Neutrophil (primary cell): ENCODE data around the gene ZNF440.

ENCODE experiments used
- H3K27ac ChIP-seq: fragments of 200-600 bp; sonication (generic); 2 replicates; pipeline ENCODE4 v1.5.1; 2016; ENCODE audit warnings: mild to moderate bottlenecking, moderate library complexity
- H3K27me3 ChIP-seq: fragments of 200-600 bp; sonication (generic); 2 replicates; pipeline ENCODE4 v1.6.0; 2016; ENCODE audit warnings: mild to moderate bottlenecking
- H3K36me3 ChIP-seq: fragments of 200-600 bp; sonication (generic); 2 replicates; pipeline ENCODE4 v1.5.1; 2017
- H3K4me1 ChIP-seq, 2 experiments: fragments of 200-600 bp in 1 of 2; sonication (generic) in 1 of 2; 1 replicate in 1 of 2; 2 replicates in 1 of 2; pipeline versions ENCODE4 v1.5.1 to v1.6.1; 2013 to 2016; ENCODE audit warnings: low read depth in 1 of 2, low read length in 1 of 2, mild to moderate bottlenecking in 1 of 2, moderate library complexity in 1 of 2; ENCODE audit not compliant: control insufficient read depth in 1 of 2, insufficient read depth in 1 of 2
- H3K4me3 ChIP-seq, 2 experiments: fragments of 200-600 bp in 1 of 2; sonication (generic) in 1 of 2; 1 replicate in 1 of 2; 2 replicates in 1 of 2; pipeline ENCODE4 v1.5.1; 2013 to 2016; ENCODE audit warnings: low read depth in 1 of 2, low read length in 1 of 2, mild to moderate bottlenecking in 1 of 2, moderate library complexity in 1 of 2
- H3K9me3 ChIP-seq: fragments of 200-600 bp; sonication (generic); 2 replicates; pipeline ENCODE4 v1.5.1; 2016
- TF ChIP-seq, protein P1 (sequence below): fragments of 200-600 bp; sonication (generic); IDR thresholded peaks from 2 replicates; pipeline ENCODE4 v1.5.1; 2016; ENCODE audit warnings: antibody characterized with exemption

The ZNF440 gene

DNA sequence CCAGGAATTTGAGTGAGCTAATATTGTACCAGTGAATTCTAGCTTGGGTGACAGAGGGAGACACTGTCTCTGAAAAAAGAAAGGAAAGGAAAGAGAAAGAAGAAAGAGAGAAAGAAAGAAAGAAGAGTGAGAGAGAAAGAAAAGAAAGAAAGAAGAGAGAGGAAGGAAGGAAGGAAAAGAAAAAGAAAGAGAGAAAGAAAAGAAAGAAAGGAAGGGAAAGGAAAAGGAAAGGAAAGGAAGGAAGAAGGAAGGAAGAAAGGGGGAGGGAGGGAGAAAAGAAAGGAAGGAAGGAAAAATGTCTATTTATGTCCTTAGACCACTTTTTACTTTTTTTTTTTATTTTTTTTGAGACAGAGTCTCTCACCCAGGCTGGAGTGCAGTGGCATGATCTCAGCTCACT lies 21.1 kb upstream of the ZNF440 start:
- Histone ChIP-seq H3K4me1 (peaks cover 6 to 9% of the 10 kb centered on the region in 2 experiments), H3K36me3 (no peaks in the 10 kb centered on the region), H3K4me3 (no peak overlapping the region), H3K27me3 (no peaks in the 10 kb centered on the region), H3K9me3 (no peaks in the 10 kb centered on the region), H3K27ac (no peak overlapping the region)
- TF ChIP-seq, protein P1, sequence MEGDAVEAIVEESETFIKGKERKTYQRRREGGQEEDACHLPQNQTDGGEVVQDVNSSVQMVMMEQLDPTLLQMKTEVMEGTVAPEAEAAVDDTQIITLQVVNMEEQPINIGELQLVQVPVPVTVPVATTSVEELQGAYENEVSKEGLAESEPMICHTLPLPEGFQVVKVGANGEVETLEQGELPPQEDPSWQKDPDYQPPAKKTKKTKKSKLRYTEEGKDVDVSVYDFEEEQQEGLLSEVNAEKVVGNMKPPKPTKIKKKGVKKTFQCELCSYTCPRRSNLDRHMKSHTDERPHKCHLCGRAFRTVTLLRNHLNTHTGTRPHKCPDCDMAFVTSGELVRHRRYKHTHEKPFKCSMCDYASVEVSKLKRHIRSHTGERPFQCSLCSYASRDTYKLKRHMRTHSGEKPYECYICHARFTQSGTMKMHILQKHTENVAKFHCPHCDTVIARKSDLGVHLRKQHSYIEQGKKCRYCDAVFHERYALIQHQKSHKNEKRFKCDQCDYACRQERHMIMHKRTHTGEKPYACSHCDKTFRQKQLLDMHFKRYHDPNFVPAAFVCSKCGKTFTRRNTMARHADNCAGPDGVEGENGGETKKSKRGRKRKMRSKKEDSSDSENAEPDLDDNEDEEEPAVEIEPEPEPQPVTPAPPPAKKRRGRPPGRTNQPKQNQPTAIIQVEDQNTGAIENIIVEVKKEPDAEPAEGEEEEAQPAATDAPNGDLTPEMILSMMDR: no peak

DNA sequence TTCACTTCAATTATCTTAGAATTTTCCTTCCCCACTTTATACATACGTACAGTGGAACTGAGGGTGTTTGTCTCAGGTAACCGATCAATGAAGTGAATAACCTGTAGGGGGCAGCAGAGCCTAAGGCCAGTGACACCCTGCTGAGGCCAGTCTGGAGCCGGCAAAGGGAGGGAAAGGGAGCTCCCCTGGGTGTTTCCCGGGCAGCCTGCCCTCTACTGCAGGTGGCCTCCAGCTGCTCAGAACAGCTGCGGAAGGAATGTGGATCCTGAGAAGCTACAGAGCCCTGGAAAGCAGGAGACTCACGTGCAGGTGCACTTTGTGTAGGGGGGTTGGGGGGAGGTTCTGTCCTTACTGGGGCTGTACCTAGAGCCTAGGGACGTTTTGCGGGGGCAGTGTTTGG lies 16.6 kb upstream of the ZNF440 start:
- Histone ChIP-seq H3K27ac (no peak overlapping the region), H3K4me3 (peak overlapping the region in 1 of 2 experiments; percentile 71), H3K36me3 (no peaks in the 10 kb centered on the region), H3K4me1 (peaks cover 17 to 23% of the 10 kb centered on the region in 2 experiments), H3K27me3 (peaks cover 14% of the 10 kb centered on the region), H3K9me3 (no peaks in the 10 kb centered on the region)
- TF ChIP-seq, protein P1: peak; percentile 72

DNA sequence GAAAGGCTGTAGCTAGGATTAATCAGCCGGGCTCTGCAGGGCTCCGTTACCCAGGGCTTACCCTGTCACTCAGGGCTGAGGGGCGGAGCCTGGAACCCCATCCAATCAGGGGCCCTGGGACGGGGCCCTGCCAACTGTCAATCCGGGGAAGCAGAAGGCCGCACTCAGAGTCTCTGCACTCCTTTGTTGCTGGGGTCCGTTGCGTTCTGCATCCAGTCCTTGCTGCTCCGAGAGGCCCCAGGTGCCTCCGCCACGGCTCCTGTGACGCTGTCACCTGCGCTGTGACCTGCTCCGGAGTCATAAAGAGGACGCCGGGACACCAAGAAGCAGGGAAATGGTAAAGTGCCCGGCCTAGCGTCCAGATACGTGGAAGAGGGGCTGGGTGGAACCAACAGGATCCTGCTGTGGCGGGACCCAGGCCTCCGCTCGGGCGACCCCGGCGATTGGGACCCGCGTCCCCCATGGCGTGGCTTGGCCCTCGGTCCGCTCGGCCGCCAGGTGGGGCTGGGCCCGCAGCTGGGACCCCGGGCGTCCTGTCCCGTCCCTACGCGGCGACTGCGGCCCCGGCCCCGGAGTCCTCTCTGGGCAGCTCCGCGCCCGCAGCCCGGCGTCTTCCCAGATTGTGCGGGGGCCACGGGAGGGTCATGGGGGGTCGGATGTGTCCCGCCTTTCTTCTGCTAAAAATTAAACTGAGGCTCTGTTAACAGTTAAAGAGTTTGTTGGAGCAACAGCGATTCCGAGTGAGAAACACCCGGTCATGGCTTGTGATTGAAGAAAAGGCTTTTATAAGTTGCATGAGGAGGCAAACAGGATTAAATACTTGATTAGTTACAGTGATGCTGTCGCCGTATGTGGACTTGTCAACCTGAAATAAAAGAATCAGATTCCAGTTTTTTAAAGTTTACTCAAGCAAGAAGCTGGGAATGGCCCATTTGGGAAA lies 15.4 kb upstream of the ZNF440 start, which contains the start of gene ZNF491:
TSS of gene ZNF491 (plus strand) at position 133 of the 940 bp plus-strand sequence. CDS start 7,431 bp downstream, outside the sequence.
- H3K4me3 ChIP-seq: peak within 1 kb of the TSS; percentile 60 to 71
- H3K27ac ChIP-seq: peak within 1 kb of the TSS; percentile 43
- no peaks in the 10 kb centered on the region for H3K9me3 ChIP-seq
- TF ChIP-seq, protein P1: no peak
- peaks cover 14% of the 10 kb centered on the region for H3K27me3 ChIP-seq
- H3K36me3 ChIP-seq: no peaks in the 10 kb centered on the region
- peaks cover 17 to 23% of the 10 kb centered on the region in 2 experiments for H3K4me1 ChIP-seq

DNA sequence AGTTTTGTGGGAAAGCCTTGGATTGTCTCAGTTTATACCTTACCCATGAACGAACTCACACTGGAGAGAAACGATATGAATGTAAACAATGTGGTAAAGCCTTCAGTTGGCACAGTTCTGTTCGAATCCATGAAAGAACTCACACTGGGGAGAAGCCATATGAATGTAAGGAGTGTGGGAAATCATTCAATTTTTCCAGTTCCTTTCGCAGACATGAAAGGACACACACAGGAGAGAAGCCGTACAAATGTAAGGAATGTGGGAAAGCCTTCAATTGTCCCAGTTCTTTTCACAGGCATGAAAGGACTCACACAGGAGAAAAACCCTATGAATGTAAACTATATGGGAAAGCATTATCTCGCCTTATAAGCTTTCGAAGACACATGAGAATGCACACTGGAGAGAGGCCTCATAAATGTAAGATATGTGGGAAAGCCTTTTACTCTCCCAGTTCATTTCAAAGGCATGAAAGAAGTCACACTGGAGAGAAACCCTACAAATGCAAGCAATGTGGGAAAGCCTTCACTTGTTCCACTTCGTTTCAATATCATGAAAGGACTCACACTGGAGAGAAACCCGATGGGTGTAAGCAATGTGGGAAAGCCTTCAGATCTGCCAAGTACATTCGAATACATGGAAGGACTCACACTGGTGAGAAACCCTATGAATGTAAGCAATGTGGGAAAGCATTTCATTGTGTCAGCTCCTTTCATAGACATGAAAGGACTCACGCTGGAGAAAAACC lies 7.5 kb upstream of the ZNF440 start:
- H3K9me3 ChIP-seq: peaks cover 22% of the 10 kb centered on the region
- TF ChIP-seq, protein P1: no peak

DNA sequence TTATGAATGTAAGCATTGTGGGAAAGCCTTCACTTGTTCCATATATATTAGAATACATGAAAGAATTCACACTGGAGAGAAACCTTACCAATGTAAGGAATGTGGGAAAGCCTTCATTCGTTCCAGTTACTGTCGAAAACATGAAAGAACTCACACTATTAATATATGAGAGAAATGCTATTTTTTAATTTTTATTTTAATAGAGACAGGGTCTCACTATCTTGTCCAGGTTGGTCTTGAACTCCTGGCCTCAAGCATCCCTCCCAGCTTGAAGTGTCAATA lies 7.0 kb upstream of the ZNF440 start:
- Histone ChIP-seq H3K4me3 (no peak overlapping the region), H3K9me3 (peaks cover 22% of the 10 kb centered on the region), H3K36me3 (no peaks in the 10 kb centered on the region)

More for the DNA sequence above, 7.5 kb upstream of the ZNF440 start:
- Histone ChIP-seq H3K27me3 (no peaks in the 10 kb centered on the region), H3K4me3 (no peak overlapping the region), H3K4me1 (no peaks in the 10 kb centered on the region), H3K27ac (no peak overlapping the region), H3K36me3 (no peaks in the 10 kb centered on the region)

More for the DNA sequence above, 7.0 kb upstream of the ZNF440 start:
- Histone ChIP-seq H3K27me3 (no peaks in the 10 kb centered on the region), H3K4me1 (no peaks in the 10 kb centered on the region), H3K27ac (no peak overlapping the region)
- TF ChIP-seq, protein P1: no peak
